Natural killer cell (primary cell): ENCODE data around the gene PIRT. TPM values are rescaled to one million over a fixed set of nuclear protein-coding genes. Genes with fewer than 3 reads are reported as not detected.

Experiments used
- ATAC-seq, 3 donors: fragments of 150-1000 bp in 2 of 3; fragments of 200-7000 bp in 1 of 3; cut with Tn5 transposase; 1 replicate in 1 of 3; 2 replicates in 2 of 3; pipeline ENCODE4 v1.10.0; 2021; ENCODE audit warnings: mild to moderate bottlenecking in 2 of 3, moderate library complexity in 2 of 3
- DNase-seq, 2 donors: peaks; one replicate each; pipeline versions ENCODE4 v3.0.0 to v3.0.0-alpha.2; 2013 to 2021; ENCODE audit warnings: mixed read lengths in 1 of 2
- H3K27ac ChIP-seq: one replicate; pipeline ENCODE4 v1.5.1; 2013; ENCODE audit warnings: mild to moderate bottlenecking, low read length
- H3K27me3 ChIP-seq: one replicate; pipeline ENCODE4 v1.6.1; 2013; ENCODE audit warnings: low read length; ENCODE audit not compliant: control insufficient read depth, insufficient read depth
- H3K36me3 ChIP-seq: one replicate; pipeline ENCODE4 v1.6.1; 2013; ENCODE audit warnings: low read length; ENCODE audit not compliant: control insufficient read depth, insufficient read depth
- H3K4me1 ChIP-seq: one replicate; pipeline ENCODE4 v1.6.1; 2013; ENCODE audit warnings: low read length; ENCODE audit not compliant: control insufficient read depth, insufficient read depth
- H3K4me3 ChIP-seq: one replicate; pipeline ENCODE4 v1.5.1; 2013; ENCODE audit warnings: low read length
- H3K9me3 ChIP-seq: one replicate; pipeline ENCODE4 v1.6.1; 2013; ENCODE audit warnings: low read length; ENCODE audit not compliant: control insufficient read depth, insufficient read depth
- H3K27ac Mint-ChIP-seq, 2 donors: one replicate each; pipeline ENCODE4 v1.8.0; 2022; ENCODE audit warnings: mild to moderate bottlenecking in 2 of 2, mixed read lengths in 2 of 2, moderate library complexity in 1 of 2
- H3K27me3 Mint-ChIP-seq, 2 donors: one replicate each; pipeline ENCODE4 v1.8.0; 2022; ENCODE audit warnings: low read depth in 2 of 2, mixed read lengths in 2 of 2
- H3K36me3 Mint-ChIP-seq: one replicate; pipeline ENCODE4 v1.8.0; 2022; ENCODE audit warnings: mixed read lengths
- H3K4me1 Mint-ChIP-seq, 2 donors: one replicate each; pipeline ENCODE4 v1.8.0; 2022; ENCODE audit warnings: mixed read lengths in 2 of 2
- H3K4me3 Mint-ChIP-seq: one replicate; pipeline ENCODE4 v1.8.0; 2022; ENCODE audit warnings: mild to moderate bottlenecking, moderate library complexity, mixed read lengths
- H3K9me3 Mint-ChIP-seq, 2 donors: one replicate each; pipeline ENCODE4 v1.8.0; 2022; ENCODE audit warnings: mixed read lengths in 2 of 2
- CTCF ChIP-seq: fragments of 200-600 bp; IDR thresholded peaks from one replicate; pipeline ENCODE4 v1.8.0; 2022; ENCODE audit warnings: antibody characterized with exemption
- WGBS: methylation state at CpG from one replicate; pipeline ENCODE4 v1.1.7; 2013; ENCODE audit warnings: missing lambda C conversion rate; ENCODE audit not compliant: insufficient coverage; 5-methylcytosine and 5-hydroxymethylcytosine counted together
- intact Hi-C: fragments of 100-400 bp; cut with micrococcal nuclease; formaldehyde crosslinking; loops from one replicate; pipeline ENCODE4 v1.14.2; 2022
- total RNA-seq, 4 donors: library from RNA; stranded (reverse); fragments of 120-200 nt in 1 of 4; gene quantifications; one replicate each; pipeline versions ENCODE4 v1.2.3 to v1.2.4, GENCODE V29; 2013 to 2022

PIRT gene
- total RNA-seq, 3 donors from 2014 or later (not counting 1 experiment from before 2014, with no cell fraction given) = not detected

- no peaks in the 10 kb centered on the region for H3K27me3 ChIP-seq
- no peaks in the 10 kb centered on the region for H3K9me3 ChIP-seq
- WGBS = 38% methylated on average over 3 of the region's 6 CpGs
- DNase-seq (no peak), ATAC-seq (no peak)
- H3K4me3 ChIP-seq = no peak overlapping the region
- H3K36me3 Mint-ChIP-seq = no peaks in the 10 kb centered on the region
- intact Hi-C loops = loop anchor here (1.0 to 10.0 kb wide), 2 partner anchors 199 to 921 kb away; no protein-coding TSS in a partner anchor
- no peak overlapping the region for H3K27ac ChIP-seq
- H3K9me3 Mint-ChIP-seq = no peaks in the 10 kb centered on the region
- H3K4me3 Mint-ChIP-seq = peak overlapping the region; percentile 21
- H3K4me1 Mint-ChIP-seq = peaks cover 8 to 12% of the 10 kb centered on the region in 2 donors
- H3K36me3 ChIP-seq = no peaks in the 10 kb centered on the region
- H3K4me1 ChIP-seq = peaks cover 5% of the 10 kb centered on the region
- TF ChIP-seq CTCF = peak; percentile 54
- peak overlapping the region in 1 of 2 donors; percentile 15 for H3K27ac Mint-ChIP-seq
- peaks cover 8 to 16% of the 10 kb centered on the region in 2 donors for H3K27me3 Mint-ChIP-seq
Observed at GRCh38 chr17:10845388-10845751, 7.5 kb upstream of the PIRT start.

GRCh38 chr17:10844621-10845387 is 6.9 kb upstream of the PIRT start:
- Histone ChIP-seq H3K36me3 (no peaks in the 10 kb centered on the region), H3K4me1 (peaks cover 5% of the 10 kb centered on the region), H3K27ac (no peak overlapping the region), H3K9me3 (no peaks in the 10 kb centered on the region), H3K27me3 (no peaks in the 10 kb centered on the region), H3K4me3 (peak overlapping the region; percentile 8)
- peak; percentile 49 to 82 for DNase-seq
- Mint-ChIP-seq H3K27ac (peak overlapping the region in 1 of 2 donors; percentile 15), H3K9me3 (no peaks in the 10 kb centered on the region), H3K36me3 (no peaks in the 10 kb centered on the region), H3K27me3 (peaks cover 8 to 14% of the 10 kb centered on the region in 2 donors), H3K4me3 (peak overlapping the region; percentile 21), H3K4me1 (peaks cover 8 to 12% of the 10 kb centered on the region in 2 donors)
- TF ChIP-seq CTCF = peak; percentile 94
- intact Hi-C loops = loop anchor here (1.0 to 10.0 kb wide), 2 partner anchors 199 to 920 kb away; no protein-coding TSS in a partner anchor
- peak; percentile 88 to 99 (median 94) for ATAC-seq
- WGBS = 10% methylated on average over 28 of the region's 28 CpGs

GRCh38 chr17:10843811-10844210 is 5.9 kb upstream of the PIRT start:
- H3K4me3 ChIP-seq = no peak overlapping the region
- Mint-ChIP-seq H3K4me3 (no peak overlapping the region), H3K4me1 (peaks cover 8 to 12% of the 10 kb centered on the region in 2 donors), H3K9me3 (no peaks in the 10 kb centered on the region), H3K36me3 (no peaks in the 10 kb centered on the region), H3K27ac (no peak overlapping the region), H3K27me3 (peaks cover 4 to 5% of the 10 kb centered on the region in 2 donors)
- 81% methylated on average over 7 of the region's 7 CpGs for WGBS
- DNase-seq (no peak), ATAC-seq (no peak)
- intact Hi-C loops = loop anchor here (10.0 kb wide), 1 partner anchor 919 kb away; no protein-coding TSS in a partner anchor
- no peaks in the 10 kb centered on the region for H3K36me3 ChIP-seq
- H3K4me1 ChIP-seq = peaks cover 5% of the 10 kb centered on the region
- no peaks in the 10 kb centered on the region for H3K9me3 ChIP-seq
- no peak overlapping the region for H3K27ac ChIP-seq
- TF ChIP-seq CTCF = no peak
- no peaks in the 10 kb centered on the region for H3K27me3 ChIP-seq
